ENCODE measurements around the gene PRRC2A.

- TF ChIP-seq ZBTB7A (tag by site-specific recombination; IDR thresholded peaks at IDR 0.05; ENCODE audit: low read depth) (no peak), CTCF (tag by site-specific recombination; IDR thresholded peaks at IDR 0.05) (peak; percentile 14; the same call in 1 of the 2 replicates), ZNF239 (tag by site-specific recombination; IDR thresholded peaks at IDR 0.05) (no peak), KLF17 (tag by site-specific recombination; IDR thresholded peaks at IDR 0.05) (no peak), ZNF514 (tag by site-specific recombination; IDR thresholded peaks at IDR 0.05) (no peak), SP2 (tag by site-specific recombination; IDR thresholded peaks at IDR 0.05) (no peak), ZNF501 (tag by site-specific recombination; IDR thresholded peaks at IDR 0.05) (no peak), ZFP41 (tag by site-specific recombination; IDR thresholded peaks at IDR 0.05; ENCODE audit: borderline replicate concordance) (no peak), ZNF274 (IDR thresholded peaks at IDR 0.05; ENCODE audit: low read length) (no peak), ZNF274 (tag by site-specific recombination; IDR thresholded peaks at IDR 0.05; ENCODE audit: borderline replicate concordance) (no peak), ZBTB6 (tag by site-specific recombination; IDR thresholded peaks at IDR 0.05) (no peak), PBX3 (CRISPR knock-in tag; IDR thresholded peaks at IDR 0.05) (no peak)
- TF ChIP-seq, protein P1, sequence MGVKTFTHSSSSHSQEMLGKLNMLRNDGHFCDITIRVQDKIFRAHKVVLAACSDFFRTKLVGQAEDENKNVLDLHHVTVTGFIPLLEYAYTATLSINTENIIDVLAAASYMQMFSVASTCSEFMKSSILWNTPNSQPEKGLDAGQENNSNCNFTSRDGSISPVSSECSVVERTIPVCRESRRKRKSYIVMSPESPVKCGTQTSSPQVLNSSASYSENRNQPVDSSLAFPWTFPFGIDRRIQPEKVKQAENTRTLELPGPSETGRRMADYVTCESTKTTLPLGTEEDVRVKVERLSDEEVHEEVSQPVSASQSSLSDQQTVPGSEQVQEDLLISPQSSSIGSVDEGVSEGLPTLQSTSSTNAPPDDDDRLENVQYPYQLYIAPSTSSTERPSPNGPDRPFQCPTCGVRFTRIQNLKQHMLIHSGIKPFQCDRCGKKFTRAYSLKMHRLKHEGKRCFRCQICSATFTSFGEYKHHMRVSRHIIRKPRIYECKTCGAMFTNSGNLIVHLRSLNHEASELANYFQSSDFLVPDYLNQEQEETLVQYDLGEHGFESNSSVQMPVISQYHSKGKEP (tag by site-specific recombination; IDR thresholded peaks at IDR 0.05) = no peak
- TF ChIP-seq, protein P2, sequence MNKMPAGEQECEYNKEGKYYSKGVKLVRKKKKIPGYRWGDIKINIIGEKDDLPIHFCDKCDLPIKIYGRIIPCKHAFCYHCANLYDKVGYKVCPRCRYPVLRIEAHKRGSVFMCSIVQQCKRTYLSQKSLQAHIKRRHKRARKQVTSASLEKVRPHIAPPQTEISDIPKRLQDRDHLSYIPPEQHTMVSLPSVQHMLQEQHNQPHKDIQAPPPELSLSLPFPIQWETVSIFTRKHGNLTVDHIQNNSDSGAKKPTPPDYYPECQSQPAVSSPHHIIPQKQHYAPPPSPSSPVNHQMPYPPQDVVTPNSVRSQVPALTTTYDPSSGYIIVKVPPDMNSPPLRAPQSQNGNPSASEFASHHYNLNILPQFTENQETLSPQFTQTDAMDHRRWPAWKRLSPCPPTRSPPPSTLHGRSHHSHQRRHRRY (tag by site-specific recombination; IDR thresholded peaks at IDR 0.05) = no peak
Observed at GRCh38 chr6:31663961-31664789, 43.7 kb downstream of the PRRC2A start.
